HepG2 (cell line): Measurements from ENCODE around the gene INO80C. TPM values are rescaled to one million over a fixed set of nuclear protein-coding genes. Genes with fewer than 3 reads are reported as not detected.

Experiments used
- DNMT1 ChIP-seq: sonication (generic); formaldehyde crosslinking; IDR thresholded peaks from 2 replicates; pipeline ENCODE4 v1.5.1; 2020; ENCODE audit warnings: mild to moderate bottlenecking, missing genetic modification reagents
- GABPB1 ChIP-seq: IDR thresholded peaks from 2 replicates; pipeline ENCODE4 v1.6.1; 2016; ENCODE audit warnings: mild to moderate bottlenecking, missing genetic modification reagents, moderate library complexity, missing compliant biosample characterization
- HOMEZ ChIP-seq: IDR thresholded peaks from 2 replicates; pipeline ENCODE4 v1.6.1; 2016; ENCODE audit warnings: low read depth
- IKZF5 ChIP-seq: IDR thresholded peaks from 2 replicates; pipeline ENCODE4 v1.6.1; 2018; ENCODE audit warnings: missing genetic modification reagents, mild to moderate bottlenecking, missing compliant biosample characterization
- KLF9 ChIP-seq: IDR thresholded peaks from 2 replicates; pipeline ENCODE4 v1.6.1; 2016; ENCODE audit warnings: low read depth
- MED13 ChIP-seq: sonication (generic); formaldehyde crosslinking; IDR thresholded peaks from 2 replicates; pipeline ENCODE4 v1.5.0; 2020; ENCODE audit warnings: missing genetic modification reagents
- MLXIP ChIP-seq: sonication (generic); formaldehyde crosslinking; IDR thresholded peaks from 2 replicates; pipeline ENCODE4 v1.9.0; 2021; ENCODE audit warnings: missing genetic modification reagents, borderline replicate concordance
- NFE2L2 ChIP-seq: fragments of 150-350 bp; IDR thresholded peaks from 2 replicates; pipeline ENCODE4 v1.6.1; 2014; ENCODE audit warnings: low read length
- PHF8 ChIP-seq: sonication (generic); formaldehyde crosslinking; IDR thresholded peaks from 2 replicates; pipeline ENCODE4 v1.5.0; 2020; ENCODE audit warnings: missing genetic modification reagents
- RAD51 ChIP-seq: fragments of 450-650 bp; IDR thresholded peaks from 2 replicates; pipeline ENCODE4 v1.6.1; 2016; ENCODE audit warnings: borderline replicate concordance
- RBFOX2 ChIP-seq: fragments of 200-400 bp; formaldehyde crosslinking; IDR thresholded peaks from 2 replicates; pipeline ENCODE4 v1.6.1; 2017; ENCODE audit warnings: low read depth, mild to moderate bottlenecking, low read length
- RFX5 ChIP-seq: IDR thresholded peaks from 2 replicates; pipeline ENCODE4 v1.6.1; 2011; ENCODE audit warnings: low read depth, low read length, improper control_type of control experiment
- SSRP1 ChIP-seq: IDR thresholded peaks from 2 replicates; pipeline ENCODE4 v1.6.1; 2016; ENCODE audit warnings: control low read depth
- TSC22D2 ChIP-seq: sonication (generic); formaldehyde crosslinking; IDR thresholded peaks from 2 replicates; pipeline ENCODE4 v1.5.1; 2020; ENCODE audit warnings: missing genetic modification reagents, mild to moderate bottlenecking, borderline replicate concordance
- ZC3H13 ChIP-seq: sonication (generic); formaldehyde crosslinking; IDR thresholded peaks from 2 replicates; pipeline ENCODE4 v1.8.1; 2023; ENCODE audit warnings: mild to moderate bottlenecking, missing genetic modification reagents, moderate library complexity
- ZFP62 ChIP-seq: sonication (generic); formaldehyde crosslinking; IDR thresholded peaks from 2 replicates; pipeline ENCODE4 v1.4.0; 2020; ENCODE audit warnings: missing genetic modification reagents
- ZNF362 ChIP-seq: sonication (generic); formaldehyde crosslinking; IDR thresholded peaks from 2 replicates; pipeline ENCODE4 v1.4.0; 2020; ENCODE audit warnings: missing genetic modification reagents, mild to moderate bottlenecking, borderline replicate concordance
- ZNF512B ChIP-seq: sonication (generic); formaldehyde crosslinking; IDR thresholded peaks from 2 replicates; pipeline ENCODE4 v1.5.1; 2020; ENCODE audit warnings: missing genetic modification reagents, mild to moderate bottlenecking, borderline replicate concordance
- ZNF564 ChIP-seq: sonication (generic); formaldehyde crosslinking; IDR thresholded peaks from 2 replicates; pipeline ENCODE4 v1.8.1; 2023; ENCODE audit warnings: mild to moderate bottlenecking, missing genetic modification reagents
- ZSCAN25 ChIP-seq: sonication (generic); formaldehyde crosslinking; IDR thresholded peaks from 2 replicates; pipeline ENCODE4 v1.8.0; 2022; ENCODE audit warnings: mild to moderate bottlenecking, missing genetic modification reagents
- polyA plus RNA-seq, 8 experiments: library from polyadenylated mRNA; depleted of rRNA in 3 of 8; stranded (reverse) in 7 of 8; unstranded in 1 of 8; fragments of >200 nt; fragmentation: Illumina TruSeq in 4 of 8; extraction: Trizol in 4 of 8; gene quantifications; 2 replicates each; pipeline versions ENCODE4 v1.2.1 to v1.2.3, GENCODE V29; 2011 to 2016; ENCODE audit warnings: low read depth in 4 of 8, missing spikeins in 1 of 8, mixed read lengths in 1 of 8; ENCODE audit not compliant: insufficient read depth in 1 of 8
- total RNA-seq, 5 experiments: library from RNA; depleted of rRNA; stranded (reverse); fragments of >200 nt; fragmentation: Illumina TruSeq; extraction: Trizol; gene quantifications; 2 replicates each; pipeline ENCODE4 v1.2.3, GENCODE V29; 2016; ENCODE audit warnings: low read depth in 1 of 5

Gene INO80C
- total and polyA plus RNA-seq, 2 of the 13 experiments (the other 11 are each of a cell fraction or from before 2014, with no cell fraction given), result 8.2 to 15.4 TPM

GRCh38 chr18:35497370-35498197, at the start of gene INO80C (continued):
- 0 out of 2 replicates have a peak, but pooled peaks have one; percentile 86 for TF ChIP-seq TSC22D2 (CRISPR knock-in tag)
- no peak for TF ChIP-seq ZSCAN25 (CRISPR knock-in tag)
- 0 out of 2 replicates have a peak, but pooled peaks have one; percentile 78 for TF ChIP-seq ZC3H13 (CRISPR knock-in tag)
- no peak for TF ChIP-seq SSRP1
- peak; percentile 54; the same call in 1 of the 2 replicates for TF ChIP-seq MED13
- TF ChIP-seq HOMEZ (CRISPR knock-in tag), result peak; percentile 80
- TF ChIP-seq RFX5, result no peak; the same call in 1 of the 2 replicates
- peak; percentile 99 for TF ChIP-seq RBFOX2
- 0 out of 2 replicates have a peak, but pooled peaks have one; percentile 27 for TF ChIP-seq KLF9 (CRISPR knock-in tag)
- no peak for TF ChIP-seq ZNF512B (CRISPR knock-in tag)
- TF ChIP-seq ZFP62 (CRISPR knock-in tag), result no peak
- peak; percentile 91 for TF ChIP-seq GABPB1 (CRISPR knock-in tag)
- TF ChIP-seq ZNF564 (CRISPR knock-in tag), result no peak; the same call in 1 of the 2 replicates
- TF ChIP-seq DNMT1 (CRISPR knock-in tag), result peak; percentile 85; the same call in 1 of the 2 replicates
- peak; percentile 81 for TF ChIP-seq IKZF5 (CRISPR knock-in tag)
- no peak for TF ChIP-seq MLXIP (CRISPR knock-in tag)
- no peak for TF ChIP-seq RAD51
- TF ChIP-seq PHF8 (CRISPR knock-in tag), result peak; percentile 94; the same call in 1 of the 2 replicates
- TF ChIP-seq ZNF362 (CRISPR knock-in tag), result peak; percentile 80; the same call in 1 of the 2 replicates
- no peak for TF ChIP-seq NFE2L2
